Caco-2 (cell line): ENCODE measurements around the gene BMP8A. TPM values are rescaled to one million over a fixed set of nuclear protein-coding genes. Genes with fewer than 3 reads are reported as not detected.

Experiments
- BruUV-seq: library from RNA; stranded (reverse); fragments of 400-500 nt; replicated peaks from 2 replicates; lab custom pipeline; 2021; lab: Mats Ljungman, UMichigan
- CTCF ChIA-PET: fragments of 300-600 bp; sonication (Branson Sonifier 250); formaldehyde crosslinking; loops from one replicate; lab custom pipeline; 2022; ENCODE audit warnings: antibody characterized with exemption; lab: Charles Lee
- POLR2A ChIA-PET: fragments of 300-600 bp; sonication (Branson Sonifier 250); formaldehyde crosslinking; loops from one replicate; lab custom pipeline; 2022; ENCODE audit warnings: antibody characterized with exemption; lab: Charles Lee
- DNase-seq, 2 experiments: peaks; one replicate each; pipeline versions ENCODE4 v3.0.0 to v3.0.0-alpha.2; 2020 to 2022
- H3K27me3 ChIP-seq: replicated peaks from 2 replicates; pipeline ENCODE4 v1.6.0; 2011; ENCODE audit warnings: low read length; ENCODE audit not compliant: control insufficient read depth, insufficient read depth
- H3K36me3 ChIP-seq: 2 replicates; pipeline ENCODE4 v1.5.1; 2011; ENCODE audit warnings: low read length; ENCODE audit not compliant: control insufficient read depth, insufficient read depth
- H3K4me1 ChIP-seq: fragments of 250-450 bp; sonication (Bioruptor Pico); 2 replicates; pipeline ENCODE4 v1.5.1; 2020; ENCODE audit warnings: mild to moderate bottlenecking
- H3K4me3 ChIP-seq: 2 replicates; pipeline ENCODE4 v1.5.1; 2011; ENCODE audit warnings: low read depth, mild to moderate bottlenecking, control low read depth, low read length
- H3K9me3 ChIP-seq: fragments of 250-450 bp; sonication (Bioruptor Pico); 2 replicates; pipeline ENCODE4 v1.5.1; 2020; ENCODE audit warnings: mild to moderate bottlenecking, moderate library complexity
- H3K27ac Mint-ChIP-seq: one replicate; pipeline ENCODE4 v1.8.0; 2022; ENCODE audit warnings: mixed read lengths; ENCODE audit not compliant: unreplicated experiment
- H3K27me3 Mint-ChIP-seq: one replicate; pipeline ENCODE4 v1.8.0; 2022; ENCODE audit warnings: mixed read lengths; ENCODE audit not compliant: insufficient read depth, unreplicated experiment
- H3K36me3 Mint-ChIP-seq: one replicate; pipeline ENCODE4 v1.8.0; 2022; ENCODE audit warnings: mild to moderate bottlenecking, mixed read lengths; ENCODE audit not compliant: insufficient read depth, unreplicated experiment
- H3K4me1 Mint-ChIP-seq: one replicate; pipeline ENCODE4 v1.8.0; 2022; ENCODE audit warnings: low read depth, mixed read lengths; ENCODE audit not compliant: unreplicated experiment
- H3K4me3 Mint-ChIP-seq: one replicate; pipeline ENCODE4 v1.8.0; 2022; ENCODE audit warnings: mild to moderate bottlenecking, moderate library complexity, mixed read lengths; ENCODE audit not compliant: unreplicated experiment
- H3K9me3 Mint-ChIP-seq: one replicate; pipeline ENCODE4 v1.8.0; 2022; ENCODE audit warnings: mixed read lengths; ENCODE audit not compliant: unreplicated experiment
- CTCF ChIP-seq, 2 experiments: fragments of 200-600 bp in 1 of 2; IDR thresholded peaks; 1 replicate in 1 of 2; 2 replicates in 1 of 2; pipeline versions ENCODE4 v1.5.1 to v1.8.0; 2011 to 2022; ENCODE audit warnings: antibody characterized with exemption in 1 of 2, control low read depth in 1 of 2, inconsistent platforms in 1 of 2, low read depth in 1 of 2, low read length in 1 of 2, mild to moderate bottlenecking in 1 of 2, moderate library complexity in 1 of 2; ENCODE audit not compliant: insufficient read depth in 1 of 2, severe bottlenecking in 1 of 2, unreplicated experiment in 1 of 2
- intact Hi-C: fragments of 100-400 bp; cut with micrococcal nuclease; formaldehyde crosslinking; loops from one replicate; pipeline ENCODE4 v1.10.0; 2022; ENCODE audit not compliant: unreplicated experiment
- total RNA-seq: library from RNA; stranded (reverse); gene quantifications from 2 replicates; pipeline ENCODE4 v1.2.3, GENCODE V29; 2022

The BMP8A gene
- total RNA-seq, 1 experiment from 2014 or later, result 3.2 TPM

GRCh38 chr1:39478126-39478915 lies 13.1 kb upstream of the BMP8A start:
- H3K9me3 Mint-ChIP-seq, result no peaks in the 10 kb centered on the region
- intact Hi-C loops, result no loop called here
- DNase-seq, result no peak
- ChIA-PET CTCF (no interaction called here), POLR2A (no interaction called here)
- BruUV-seq, result no TSS peak
- H3K27me3 Mint-ChIP-seq, result no peaks in the 10 kb centered on the region
- no peaks in the 10 kb centered on the region for H3K36me3 ChIP-seq
- no peak for TF ChIP-seq CTCF (IDR thresholded peaks at IDR 0.05; ENCODE audit: insufficient read depth in 1 of 2, low read depth in 1 of 2, low read length in 1 of 2, severe bottlenecking in 1 of 2, unreplicated experiment in 1 of 2)
- no peak overlapping the region for H3K4me3 ChIP-seq
- H3K27me3 ChIP-seq, result no peaks in the 10 kb centered on the region
- H3K27ac Mint-ChIP-seq, result no peak overlapping the region
- no peaks in the 10 kb centered on the region for H3K4me1 Mint-ChIP-seq
- peaks cover 49% of the 10 kb centered on the region for H3K36me3 Mint-ChIP-seq
- no peak overlapping the region for H3K4me3 Mint-ChIP-seq
- H3K4me1 ChIP-seq, result no peaks in the 10 kb centered on the region
- no peaks in the 10 kb centered on the region for H3K9me3 ChIP-seq

GRCh38 chr1:39481289-39481688 lies 10.1 kb upstream of the BMP8A start:
- H3K4me3 ChIP-seq, result no peak overlapping the region
- Mint-ChIP-seq H3K4me3 (no peak overlapping the region), H3K36me3 (peaks cover 42% of the 10 kb centered on the region), H3K27me3 (no peaks in the 10 kb centered on the region), H3K27ac (no peak overlapping the region), H3K9me3 (no peaks in the 10 kb centered on the region), H3K4me1 (no peaks in the 10 kb centered on the region)
- H3K4me1 ChIP-seq, result no peaks in the 10 kb centered on the region
- intact Hi-C loops, result no loop called here
- no peak for DNase-seq
- ChIA-PET POLR2A (no interaction called here), CTCF (no interaction called here)
- H3K9me3 ChIP-seq, result no peaks in the 10 kb centered on the region
- no peaks in the 10 kb centered on the region for H3K27me3 ChIP-seq
- no TSS peak for BruUV-seq
- no peaks in the 10 kb centered on the region for H3K36me3 ChIP-seq
- TF ChIP-seq CTCF (IDR thresholded peaks at IDR 0.05; ENCODE audit: insufficient read depth in 1 of 2, low read depth in 1 of 2, low read length in 1 of 2, severe bottlenecking in 1 of 2, unreplicated experiment in 1 of 2), result no peak

- no peak for DNase-seq
- Histone ChIP-seq H3K36me3 (no peaks in the 10 kb centered on the region), H3K4me3 (no peak overlapping the region), H3K27me3 (no peaks in the 10 kb centered on the region), H3K4me1 (no peaks in the 10 kb centered on the region), H3K9me3 (no peaks in the 10 kb centered on the region)
- H3K36me3 Mint-ChIP-seq, result peaks cover 41% of the 10 kb centered on the region
- H3K27ac Mint-ChIP-seq, result no peak overlapping the region
- H3K4me1 Mint-ChIP-seq, result no peaks in the 10 kb centered on the region
- BruUV-seq, result no TSS peak
- ChIA-PET POLR2A (no interaction called here), CTCF (no interaction called here)
- no peaks in the 10 kb centered on the region for H3K9me3 Mint-ChIP-seq
- intact Hi-C loops, result no loop called here
- H3K27me3 Mint-ChIP-seq, result no peaks in the 10 kb centered on the region
- no peak for TF ChIP-seq CTCF (IDR thresholded peaks at IDR 0.05; ENCODE audit: insufficient read depth in 1 of 2, low read depth in 1 of 2, low read length in 1 of 2, severe bottlenecking in 1 of 2, unreplicated experiment in 1 of 2)
- no peak overlapping the region for H3K4me3 Mint-ChIP-seq
Observed at GRCh38 chr1:39483276-39483675, 8.2 kb upstream of the BMP8A start.
